ENCODE data around the gene TMPRSS12. TPM values are rescaled to one million over a fixed set of nuclear protein-coding genes. Genes with fewer than 3 reads are reported as not detected.

TMPRSS12 gene
- not detected in 2 replicates for total RNA-seq

GRCh38 chr12:50842637-50843493 is at the start of gene TMPRSS12:
Gene TMPRSS12 (plus strand): TSS chr12:50842926. CDS start chr12:50842965, 39 bp downstream.

Other genes starting within 250 kb of the TMPRSS12 start
- gene ATF1, start 78.8 kb upstream of the TMPRSS12 start, total RNA-seq: 20.6 and 26.4 TPM in 2 replicates
- gene HIGD1C, start 109.6 kb downstream of the TMPRSS12 start, total RNA-seq: not detected in 2 replicates
- gene SLC11A2, start 183.5 kb downstream of the TMPRSS12 start, total RNA-seq: 50.4 and 71.4 TPM in 2 replicates
- gene LETMD1, start 205.4 kb downstream of the TMPRSS12 start, total RNA-seq: 32.6 and 43.7 TPM in 2 replicates
- 15.6 and 19.0 TPM in 2 replicates for gene CSRNP2, start 240.7 kb downstream of the TMPRSS12 start, total RNA-seq